Heart left ventricle (tissue), 16 donors: ENCODE results near the gene BECN2. TPM values are rescaled to one million over a fixed set of nuclear protein-coding genes. Genes with fewer than 3 reads are reported as not detected.
A peak's percentile ranks its signal among the peaks of the same experiment; 100 is the strongest.

ENCODE experiments used
- ATAC-seq, 4 donors: fragments of 200-7000 bp; cut with Tn5 transposase; one replicate each; pipeline ENCODE4 v1.9.1; 2020 to 2022; ENCODE audit warnings: moderate library complexity in 4 of 4, mild to moderate bottlenecking in 3 of 4, moderate number of reproducible peaks in 1 of 4
- DNase-seq, 5 donors: peaks; one replicate each; pipeline ENCODE4 v3.0.0-alpha.2; 2020
- H3K27ac ChIP-seq, 12 donors: fragments of 200-600 bp; sonication (generic) in 4 of 12; one replicate each; pipeline versions ENCODE4 v1.5.0 to v1.8.0; 2016 to 2022; ENCODE audit warnings: mild to moderate bottlenecking in 2 of 12
- H3K27me3 ChIP-seq, 9 donors: fragments of 200-600 bp; sonication (generic) in 2 of 9; one replicate each; pipeline versions ENCODE4 v1.5.1 to v1.8.0; 2016 to 2022; ENCODE audit warnings: mild to moderate bottlenecking in 3 of 9
- H3K36me3 ChIP-seq, 9 donors: fragments of 200-600 bp; sonication (generic) in 2 of 9; one replicate each; pipeline versions ENCODE4 v1.5.0 to v1.8.0; 2018 to 2022; ENCODE audit warnings: mild to moderate bottlenecking in 2 of 9
- H3K4me1 ChIP-seq, 12 donors: fragments of 200-600 bp; sonication (generic) in 4 of 12; one replicate each; pipeline versions ENCODE4 v1.5.0 to v1.8.0; 2016 to 2022; ENCODE audit warnings: mild to moderate bottlenecking in 3 of 12
- H3K4me3 ChIP-seq, 12 donors: fragments of 200-600 bp; sonication (generic) in 4 of 12; one replicate each; pipeline versions ENCODE4 v1.5.0 to v1.8.0; 2017 to 2022; ENCODE audit warnings: mild to moderate bottlenecking in 9 of 12, moderate library complexity in 4 of 12
- H3K9me3 ChIP-seq, 12 donors: fragments of 200-600 bp; sonication (generic) in 4 of 12; one replicate each; pipeline versions ENCODE4 v1.5.0 to v1.8.0; 2016 to 2022; ENCODE audit warnings: mild to moderate bottlenecking in 1 of 12
- CTCF ChIP-seq, 12 donors: fragments of 200-600 bp; sonication (generic) in 4 of 12; IDR thresholded peaks; one replicate each; pipeline versions ENCODE4 v1.5.0 to v1.8.0; 2018 to 2022; ENCODE audit warnings: antibody characterized with exemption in 12 of 12, mild to moderate bottlenecking in 5 of 12
- POLR2A ChIP-seq, 2 donors: fragments of 450-650 bp; IDR thresholded peaks; one replicate each; pipeline ENCODE4 v1.6.1; 2017; ENCODE audit warnings: antibody characterized with exemption in 2 of 2, mild to moderate bottlenecking in 2 of 2, moderate library complexity in 2 of 2
- whole genome bisulfite sequencing, 4 donors: extraction: QIAGEN DNeasy Blood & Tissue Kit in 2 of 4; methylation state at CpG; one replicate each; pipeline versions ENCODE4 v1.1.5 to v1.1.7; 2013 to 2018; 5-methylcytosine and 5-hydroxymethylcytosine counted together
- intact Hi-C, 10 donors: fragments of 100-400 bp; cut with DNase I; formaldehyde crosslinking; loops; one replicate each; pipeline versions ENCODE4 v1.11.1 to v1.14.2; 2022
- polyA plus RNA-seq, 2 donors: library from polyadenylated mRNA; stranded (reverse); fragments of 200-250 nt; gene quantifications; one replicate each; pipeline ENCODE4 v1.2.3, GENCODE V29; 2013
- total RNA-seq, 9 donors: library from RNA; depleted of rRNA in 2 of 9; stranded (reverse); fragments of >200 nt in 2 of 9; fragmentation: NEBNext Ultra II Directional in 3 of 9; extraction: Animal tissue kit (Norgen Biotek cat#: 25700) in 3 of 9; gene quantifications; one replicate each; pipeline versions ENCODE4 v1.1.0 to v1.2.4, GENCODE V29; 2016 to 2023
- donor health status: ischemic (EF 13 %, LVEDD 7.1; RV severe dilation, severe dysfunction).
- donor health status: healthy with polysubstance abuse.
- donor health status: DM: no; HTN: yes; CAD: no.
- donor health status: DM: no; HTN: no; CAD: no.
- donor health status: ischemic (EF 25% LVEDD 6.9; RV normal size, moderate dysfunction).
- donor health status: ischemic (EF 25% LVEDD 5.7; RV mildly dilated, moderate dysfunction).
- donor health status: healthy.
- donor health status: DM: yes; HTN: yes; CAD: no.
- donor health status: ischemic (EF 35%, LVEDD 5.7; RV mildly dilated, moderate dysfunction).
- donor health status: nonischemic (EF 11% LVEDD 7.7; RV severe dilation, severe dysfunction).
- donor health status: DM: yes; HTN: yes; CAD: no.
- donor health status: PGD.
- donor health status: ischemic (EF 29% LVEDD 5.4; RV normal size, mild dysfunction).
- donor health status: nonischemic (EF 23%, LVEDD 6.1; RV moderate dilation, normal function).

Gene BECN2
- total and polyA plus RNA-seq, 11 donors: not detected

GRCh38 chr1:241998412-241998921, 40.9 kb downstream of the BECN2 start:
- H3K9me3 ChIP-seq: no peaks in the 10 kb centered on the region
- peak; percentile 67 to 83 (median 74) for DNase-seq
- peaks cover 0 to 10% (median 0%) of the 10 kb centered on the region in 12 donors for H3K4me1 ChIP-seq
- H3K36me3 ChIP-seq: no peaks in the 10 kb centered on the region
- no peaks in the 10 kb centered on the region for H3K27me3 ChIP-seq
- H3K27ac ChIP-seq: peak overlapping the region in 6 of 12 donors; percentile 17 to 54 (median 46)
- 4 to 14% (median 7%) methylated on average over 18 to 20 of the region's 20 CpGs for WGBS, 4 donors
- peak overlapping the region in 10 of 12 donors; percentile 7 to 53 (median 35) for H3K4me3 ChIP-seq
- TF ChIP-seq POLR2A (IDR thresholded peaks at IDR 0.05): no peak
- peak; percentile 35 to 80 (median 61) for TF ChIP-seq CTCF (IDR thresholded peaks at IDR 0.05)
- intact Hi-C loops: loop anchor here in 9 of 10 donors (5.0 to 10.0 kb wide), 6 partner anchors 101 to 464 kb away; partner anchors contain the start of gene KMO (in 2 of the 9)
- peak; percentile 43 to 93 (median 84) for ATAC-seq

GRCh38 chr1:241999026-241999425, 41.5 kb downstream of the BECN2 start, which contains the start of gene MAP1LC3C:
TSS of gene MAP1LC3C (minus strand) at chr1:241999098. CDS start at chr1:241999008, 90 bp downstream.
- DNase-seq (no peak), ATAC-seq (peak in 3 of 4 donors; percentile 32 to 56 (median 51))
- TF ChIP-seq CTCF (IDR thresholded peaks at IDR 0.05) (no peak), POLR2A (IDR thresholded peaks at IDR 0.05) (no peak)
- no peaks in the 10 kb centered on the region for H3K9me3 ChIP-seq
- peaks cover 0 to 10% (median 0%) of the 10 kb centered on the region in 12 donors for H3K4me1 ChIP-seq
- intact Hi-C loops: loop anchor here in 9 of 10 donors (5.0 to 10.0 kb wide), 6 partner anchors 102 to 464 kb away; partner anchors contain the start of gene KMO (in 2 of the 9)
- no peaks in the 10 kb centered on the region for H3K27me3 ChIP-seq
- H3K27ac ChIP-seq: peak within 1 kb of the TSS in 6 of 12 donors; percentile 17 to 54 (median 46)
- 36 to 40% (median 39%) methylated on average over 4 of the region's 4 CpGs for WGBS, 4 donors
- H3K4me3 ChIP-seq: peak within 1 kb of the TSS in 10 of 12 donors; percentile 7 to 53 (median 35)
- H3K36me3 ChIP-seq: no peaks in the 10 kb centered on the region

- H3K27me3 ChIP-seq: no peaks in the 10 kb centered on the region
- H3K4me1 ChIP-seq: peaks cover 0 to 10% (median 0%) of the 10 kb centered on the region in 12 donors
- no peak overlapping the region for H3K4me3 ChIP-seq
- TF ChIP-seq CTCF (IDR thresholded peaks at IDR 0.05): no peak
- H3K9me3 ChIP-seq: no peaks in the 10 kb centered on the region
- DNase-seq (no peak), ATAC-seq (no peak)
- no peaks in the 10 kb centered on the region for H3K36me3 ChIP-seq
- no peak overlapping the region for H3K27ac ChIP-seq
- intact Hi-C loops: loop anchor here in 2 of 10 donors (10.0 kb wide), 2 partner anchors 106 to 386 kb away; no protein-coding TSS in a partner anchor
- WGBS, 4 donors: 81 to 91% (median 88%) methylated on average over 7 of the region's 7 CpGs
These were observed 42.9 kb downstream of the BECN2 start for GRCh38 chr1:242000434-242000833.

- H3K9me3 ChIP-seq: no peaks in the 10 kb centered on the region
- H3K4me3 ChIP-seq: no peak overlapping the region
- peaks cover 0 to 10% (median 0%) of the 10 kb centered on the region in 12 donors for H3K4me1 ChIP-seq
- intact Hi-C loops: loop anchor here in 2 of 10 donors (10.0 kb wide), 2 partner anchors 107 to 387 kb away; no protein-coding TSS in a partner anchor
- WGBS, 4 donors: 68 to 75% (median 69%) methylated on average over 5 of the region's 5 CpGs
- no peak overlapping the region for H3K27ac ChIP-seq
- DNase-seq: no peak
- no peaks in the 10 kb centered on the region for H3K27me3 ChIP-seq
- ATAC-seq: no peak
- no peaks in the 10 kb centered on the region for H3K36me3 ChIP-seq
- TF ChIP-seq POLR2A (IDR thresholded peaks at IDR 0.05): no peak
- no peak for TF ChIP-seq CTCF (IDR thresholded peaks at IDR 0.05)
These were observed 44.5 kb downstream of the BECN2 start for GRCh38 chr1:242002072-242002471.
